NCI-H226 (cell line): ENCODE results near the gene CD36.
"Not testable (repeated sequence)": the region's sequence is repeated elsewhere in the genome, so short reads cannot be mapped to it uniquely, and the experiment has no call there.

ENCODE experiments used
- DNase-seq: peaks from one replicate; pipeline ENCODE4 v3.0.0-alpha.2; 2015

The CD36 gene

DNA sequence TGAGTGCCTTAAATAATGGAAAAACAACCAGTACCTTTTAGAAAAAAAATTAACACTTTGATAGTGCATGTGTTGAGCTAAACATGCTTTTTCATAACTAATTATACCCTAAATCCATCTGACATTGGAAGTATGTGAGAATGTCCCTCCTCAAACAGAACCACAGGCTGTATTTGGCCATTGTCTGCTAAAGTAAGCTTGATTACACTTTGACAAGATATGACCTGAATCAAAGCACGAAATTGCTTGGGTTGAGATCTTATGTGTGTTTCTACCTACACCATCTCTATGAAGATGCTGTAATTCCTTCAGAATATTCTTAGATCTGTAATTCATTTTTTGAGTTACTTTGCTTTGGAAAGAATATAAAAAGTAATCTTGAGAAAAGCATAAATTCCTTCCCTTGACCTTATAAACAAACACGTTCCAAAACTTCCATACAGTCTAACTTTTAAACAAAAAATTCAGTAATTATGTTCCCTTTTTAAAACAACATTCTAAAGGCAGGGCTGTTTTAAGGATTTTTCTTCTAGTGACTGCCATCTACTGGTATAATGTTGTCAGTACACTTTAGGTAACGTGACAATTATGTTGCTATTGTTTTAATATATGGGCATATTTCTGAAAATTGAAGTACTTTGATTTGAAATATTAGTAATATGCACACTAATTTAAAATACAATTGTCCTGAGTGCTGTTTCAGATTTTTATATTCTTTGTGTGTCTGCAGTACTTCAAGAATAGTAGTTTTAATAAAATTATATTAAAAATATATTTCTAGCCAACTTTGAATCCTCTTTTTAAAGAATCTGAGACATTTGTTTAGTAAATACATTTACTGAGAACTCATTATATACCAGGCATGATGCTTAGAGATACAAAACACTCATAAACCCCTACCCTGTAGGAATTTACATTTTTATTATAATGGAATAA, 20.9 kb downstream of the CD36 start:
- DNase-seq, result no peak

DNA sequence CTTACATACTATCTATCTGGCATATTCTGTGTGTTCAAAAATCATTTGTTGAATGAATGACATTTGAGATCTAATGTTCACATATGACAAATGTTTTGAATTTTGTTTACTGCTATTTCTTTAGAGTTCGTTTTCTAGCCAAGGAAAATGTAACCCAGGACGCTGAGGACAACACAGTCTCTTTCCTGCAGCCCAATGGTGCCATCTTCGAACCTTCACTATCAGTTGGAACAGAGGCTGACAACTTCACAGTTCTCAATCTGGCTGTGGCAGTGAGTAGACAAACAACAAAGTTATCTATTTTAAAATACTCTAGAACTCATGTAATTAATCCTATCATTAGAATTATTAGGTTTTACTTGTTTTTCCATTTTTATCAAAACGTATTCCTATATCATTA, 22.5 kb downstream of the CD36 start:
- no peak for DNase-seq

DNA sequence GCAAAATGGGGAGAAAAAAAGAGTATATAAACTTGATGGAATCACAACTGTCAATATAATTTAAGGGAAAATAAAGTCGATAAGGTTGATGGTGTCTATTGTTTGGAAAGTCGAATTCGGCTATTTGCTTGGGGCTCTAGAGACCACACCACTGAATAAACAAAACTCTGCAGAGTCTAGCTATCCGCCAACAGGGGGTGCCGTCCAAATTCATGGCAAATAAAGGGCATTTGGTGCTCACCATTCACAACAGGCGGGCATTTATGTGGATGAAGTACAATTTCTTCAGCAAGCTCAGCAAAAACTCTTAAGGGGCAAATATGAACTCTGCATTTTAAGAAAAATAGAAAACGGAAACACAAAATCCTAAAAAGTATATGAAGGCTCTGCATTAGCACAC, 23.3 kb downstream of the CD36 start:
- DNase-seq, result no peak

DNA sequence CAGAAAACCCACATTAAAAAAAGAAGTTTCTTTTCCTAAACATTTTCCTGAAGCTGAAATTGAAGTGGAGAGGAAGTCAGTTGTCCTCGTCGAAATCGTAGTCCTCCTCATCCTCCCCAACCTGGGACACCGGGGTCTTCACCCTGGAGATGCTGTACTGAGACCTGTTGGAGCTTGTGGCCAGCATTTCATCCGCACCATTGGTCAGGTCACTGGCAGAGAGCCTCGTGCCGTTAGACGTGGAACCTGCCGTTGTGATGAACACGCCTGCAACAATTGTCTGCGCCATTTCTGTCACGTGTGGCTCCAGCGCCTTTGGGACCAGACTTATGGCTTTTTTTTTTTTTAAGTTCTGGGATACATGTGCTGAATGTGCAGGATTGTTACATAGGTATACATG, 23.8 kb downstream of the CD36 start:
- DNase-seq, result no peak

DNA sequence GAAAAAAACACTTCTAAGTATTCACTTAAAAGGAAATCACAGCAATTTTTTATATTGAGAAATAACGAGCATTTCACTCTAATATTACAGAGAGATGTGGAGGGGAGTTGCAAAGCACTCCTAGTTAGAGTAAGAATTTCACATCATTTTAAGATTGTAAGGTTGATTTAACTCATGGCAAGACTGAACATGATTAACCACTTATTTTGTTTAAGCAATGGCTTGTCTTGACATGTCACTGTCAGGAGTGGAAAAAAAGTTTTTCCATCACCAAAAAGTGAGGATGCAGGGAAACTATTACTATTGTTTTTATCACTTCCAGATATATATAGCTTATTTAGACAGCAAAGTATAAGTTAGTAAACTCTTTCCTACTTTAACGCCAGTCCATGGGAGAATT, 27.1 kb downstream of the CD36 start:
- no peak for DNase-seq

DNA sequence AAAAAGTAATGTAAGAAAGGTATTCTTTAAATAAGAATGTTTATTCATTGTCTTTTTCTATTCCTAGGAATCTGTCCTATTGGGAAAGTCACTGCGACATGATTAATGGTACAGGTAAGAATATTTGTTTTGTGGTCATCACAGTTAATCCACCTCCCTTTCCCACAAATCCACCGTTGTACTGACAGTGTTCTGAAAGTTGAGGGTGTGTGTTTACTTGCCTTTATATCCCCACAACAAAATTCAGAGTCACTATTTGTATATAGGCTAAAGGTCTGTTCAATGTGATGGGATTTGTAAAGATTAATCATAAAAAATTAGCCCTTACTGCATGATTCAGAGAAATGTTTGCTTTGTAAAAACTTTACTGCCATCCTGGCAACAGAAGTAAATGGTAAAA, 27.9 kb downstream of the CD36 start:
- no peak for DNase-seq

DNA sequence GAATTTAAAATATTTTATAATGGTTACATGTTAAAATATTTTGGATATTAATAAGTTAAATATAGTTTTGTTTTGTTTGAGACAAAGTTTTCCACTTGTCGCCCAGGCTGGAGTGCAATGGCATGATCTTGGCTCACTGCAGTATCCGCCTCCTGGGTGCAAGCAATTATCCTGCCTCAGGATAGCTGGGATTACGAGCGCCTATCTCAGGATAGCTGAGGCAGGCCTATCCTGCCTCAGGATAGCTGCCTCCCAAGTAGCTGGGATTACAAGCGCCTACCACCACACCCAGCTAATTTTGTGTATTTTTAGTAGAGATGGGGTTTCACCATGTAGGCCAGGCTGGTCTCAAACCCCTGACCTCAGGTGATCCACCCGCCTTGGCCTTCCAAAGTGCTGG, 30.9 kb downstream of the CD36 start:
- DNase-seq, result not testable (repeated sequence)

DNA sequence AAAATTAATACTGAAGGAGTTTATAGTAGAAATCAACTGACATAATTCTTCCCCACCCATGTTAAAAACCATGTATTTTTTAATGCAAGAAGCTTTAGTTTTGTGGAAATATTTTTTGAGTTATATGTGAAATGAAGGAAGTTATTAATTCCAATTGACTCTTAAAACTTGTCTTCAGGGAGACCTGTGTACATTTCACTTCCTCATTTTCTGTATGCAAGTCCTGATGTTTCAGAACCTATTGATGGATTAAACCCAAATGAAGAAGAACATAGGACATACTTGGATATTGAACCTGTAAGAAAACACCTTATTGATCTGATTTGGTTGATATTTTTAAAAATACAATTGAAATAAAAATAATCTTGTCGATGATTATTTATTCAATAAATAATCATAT, 33.3 kb downstream of the CD36 start:
- no peak for DNase-seq

DNA sequence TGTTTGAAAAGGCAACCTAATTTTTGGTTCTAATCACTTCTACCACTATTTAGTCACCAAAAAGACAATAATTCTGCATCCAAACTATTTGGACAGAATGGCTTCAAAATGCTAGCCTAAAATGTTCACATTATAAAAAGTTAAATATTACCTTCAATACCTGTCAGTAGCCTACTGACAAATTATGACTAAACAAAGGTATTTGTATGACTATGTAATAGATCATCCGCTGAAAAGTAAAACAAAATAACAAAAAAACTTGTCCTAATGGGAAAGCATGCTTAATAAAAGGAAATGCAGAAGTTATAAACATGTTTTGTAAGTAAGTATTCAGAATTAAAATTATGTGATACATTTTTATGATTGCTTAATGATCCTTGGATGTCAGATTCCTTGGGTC, 36.6 kb downstream of the CD36 start:
- no peak for DNase-seq

DNA sequence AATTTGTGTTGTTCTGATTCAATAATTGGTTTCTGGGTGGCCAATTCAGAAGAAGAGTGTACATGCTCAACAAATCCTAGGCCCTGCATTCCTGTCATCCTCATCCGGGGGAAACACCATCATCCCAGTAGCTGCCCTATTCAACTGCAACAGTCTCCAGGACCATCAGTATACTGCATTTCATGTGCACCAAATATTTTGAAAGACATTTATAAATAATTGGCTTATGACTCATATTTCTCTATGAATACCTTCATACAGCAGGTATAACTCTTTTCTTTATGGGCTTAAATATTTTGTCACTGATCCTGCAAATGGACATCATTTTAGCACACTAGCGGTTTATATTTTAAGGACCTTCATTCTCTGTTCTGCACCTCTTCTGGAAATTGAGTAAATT, 38.0 kb downstream of the CD36 start:
- DNase-seq, result no peak

DNA sequence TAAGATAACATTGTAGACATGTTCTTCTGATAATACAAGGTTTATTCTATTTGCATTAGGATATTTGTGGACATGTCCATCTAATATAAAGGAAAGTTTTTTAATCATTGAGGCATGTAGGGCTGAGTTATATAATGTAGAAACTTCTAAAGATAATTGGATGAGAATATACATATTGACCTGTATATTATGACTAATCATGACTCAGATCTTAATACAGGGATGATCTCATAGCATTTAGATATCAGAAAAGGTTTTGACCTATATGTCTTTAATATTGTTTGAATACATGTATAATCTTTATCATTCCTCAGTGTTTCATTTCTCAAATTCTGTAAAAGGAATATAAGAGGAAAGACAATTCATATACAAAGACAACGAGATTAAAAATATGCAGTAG, 39.2 kb downstream of the CD36 start:
- DNase-seq, result no peak

DNA sequence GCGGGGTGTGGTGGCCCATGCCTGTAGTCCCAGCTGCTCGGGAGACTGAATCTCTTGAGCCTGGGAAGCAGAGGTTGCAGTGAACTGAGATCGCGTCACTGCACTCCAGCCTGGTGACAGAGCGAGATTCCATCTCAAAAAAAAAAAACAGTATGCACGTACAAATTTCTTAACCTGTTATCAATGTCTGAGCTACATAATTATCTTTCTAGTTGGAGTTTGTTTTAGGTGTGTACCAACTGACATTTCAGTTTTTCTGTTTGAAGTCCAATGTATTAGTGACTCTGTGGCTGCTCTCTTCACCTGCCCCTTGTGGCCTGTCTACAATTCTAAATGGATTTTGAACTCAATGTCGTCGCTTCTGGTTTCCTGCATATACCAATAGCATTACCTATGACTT, 40.3 kb downstream of the CD36 start:
- DNase-seq, result no peak

DNA sequence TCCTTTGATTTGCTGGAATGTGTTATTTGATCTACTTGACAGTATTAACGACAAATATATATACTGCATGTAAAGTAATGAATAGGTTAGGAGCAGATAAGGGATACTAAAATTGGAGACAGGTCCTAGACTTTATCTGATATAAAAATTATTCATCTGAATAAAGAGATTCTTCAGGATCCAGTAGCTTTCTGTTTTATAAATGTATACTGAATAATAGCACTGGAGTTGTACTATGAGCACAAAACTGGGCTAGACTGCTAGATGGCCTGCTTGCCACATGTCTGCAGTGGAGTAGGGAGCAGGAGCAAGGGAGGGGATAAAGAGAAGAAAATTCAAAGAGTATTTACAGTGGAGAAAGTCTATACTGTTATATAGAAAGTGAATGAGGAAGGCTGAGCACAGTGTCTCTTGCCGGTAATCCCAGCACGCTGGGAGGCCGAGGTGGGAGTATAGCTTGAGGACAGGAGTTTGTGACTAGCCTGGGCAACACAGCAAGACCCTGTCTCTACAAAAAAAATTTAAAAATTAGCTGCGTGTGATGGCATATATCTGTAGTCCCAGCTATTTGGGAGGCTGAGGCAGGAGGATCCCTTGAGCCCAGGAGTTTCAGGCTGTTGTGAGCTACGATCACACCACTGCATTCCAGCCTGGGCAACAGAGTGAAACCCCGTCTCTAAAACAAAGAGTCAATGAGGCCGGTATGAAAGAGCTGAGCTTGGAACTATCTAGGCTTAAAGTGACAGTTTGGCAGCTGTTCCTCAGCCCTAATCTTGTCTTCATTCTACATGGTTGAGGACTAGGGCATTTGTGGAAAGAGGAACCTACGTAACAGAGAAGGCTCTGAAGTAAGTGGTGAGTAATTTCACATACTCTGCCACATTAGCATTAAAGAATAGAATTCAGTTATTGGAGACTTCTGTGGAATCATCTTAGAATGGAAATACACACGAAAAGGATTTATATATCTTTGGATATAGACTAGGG, 41.8 kb downstream of the CD36 start:
- no peak for DNase-seq

DNA sequence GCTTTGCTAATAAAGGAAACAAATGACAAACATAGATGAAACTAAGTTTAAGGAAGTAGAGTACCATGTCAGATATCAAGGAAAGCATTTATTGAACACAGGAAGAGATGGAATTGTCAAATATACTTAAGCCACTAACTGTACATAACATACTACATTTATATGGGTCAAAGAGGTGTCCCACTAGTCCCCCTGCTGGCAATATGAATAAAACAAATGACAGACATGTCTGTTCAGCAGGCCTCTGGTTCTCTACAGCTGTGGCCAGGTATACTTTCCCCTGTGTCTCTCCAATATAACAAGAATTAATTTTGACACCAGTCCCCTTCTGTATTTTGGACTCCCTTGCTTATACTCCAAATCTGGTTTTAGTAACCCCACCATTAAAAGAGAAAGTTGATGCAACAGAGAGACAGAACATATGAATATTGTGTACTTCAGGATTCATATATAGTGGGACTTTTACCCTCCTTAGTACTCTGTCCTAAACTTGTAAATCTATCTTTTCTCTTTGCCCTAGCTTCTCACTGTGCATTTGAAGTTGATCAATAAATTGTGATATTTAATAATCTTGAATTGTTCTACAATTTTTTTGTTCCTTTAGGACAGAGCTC, 42.9 kb downstream of the CD36 start:
- peak; percentile 8 for DNase-seq

DNA sequence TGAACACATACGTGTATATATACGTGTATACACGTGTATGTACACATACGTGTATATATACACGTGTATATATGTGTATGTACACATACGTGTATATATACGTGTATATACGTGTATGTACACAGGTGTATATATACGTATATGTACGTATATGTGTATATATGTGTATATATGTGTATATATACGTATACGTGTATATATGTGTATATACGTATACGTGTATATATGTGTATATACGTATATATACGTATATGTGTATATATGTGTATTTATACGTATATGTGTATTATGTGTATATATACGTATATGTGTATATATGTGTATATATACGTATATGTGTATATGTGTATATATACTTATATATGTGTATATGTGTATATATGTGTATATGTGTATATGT, 44.3 kb downstream of the CD36 start:
- no peak for DNase-seq

DNA sequence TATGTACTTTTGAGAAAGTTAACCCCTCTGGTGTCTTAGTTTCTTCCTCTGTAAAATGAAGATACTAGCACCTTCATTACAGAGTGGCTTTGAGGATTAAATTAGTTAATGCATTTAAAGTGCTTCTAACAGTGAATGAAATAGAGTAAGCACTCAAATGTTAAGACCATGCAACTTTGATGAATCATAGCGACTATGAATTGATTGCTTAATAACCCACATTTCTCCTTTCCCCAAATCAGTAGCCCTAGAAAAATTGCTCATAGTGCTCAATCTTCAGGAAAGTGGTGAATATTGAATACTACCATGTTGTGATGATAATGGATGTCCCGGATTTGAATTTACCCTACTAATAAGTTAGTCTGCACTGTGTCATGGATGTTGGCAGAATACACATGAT, 48.1 kb downstream of the CD36 start:
- peak; percentile 29 for DNase-seq

DNA sequence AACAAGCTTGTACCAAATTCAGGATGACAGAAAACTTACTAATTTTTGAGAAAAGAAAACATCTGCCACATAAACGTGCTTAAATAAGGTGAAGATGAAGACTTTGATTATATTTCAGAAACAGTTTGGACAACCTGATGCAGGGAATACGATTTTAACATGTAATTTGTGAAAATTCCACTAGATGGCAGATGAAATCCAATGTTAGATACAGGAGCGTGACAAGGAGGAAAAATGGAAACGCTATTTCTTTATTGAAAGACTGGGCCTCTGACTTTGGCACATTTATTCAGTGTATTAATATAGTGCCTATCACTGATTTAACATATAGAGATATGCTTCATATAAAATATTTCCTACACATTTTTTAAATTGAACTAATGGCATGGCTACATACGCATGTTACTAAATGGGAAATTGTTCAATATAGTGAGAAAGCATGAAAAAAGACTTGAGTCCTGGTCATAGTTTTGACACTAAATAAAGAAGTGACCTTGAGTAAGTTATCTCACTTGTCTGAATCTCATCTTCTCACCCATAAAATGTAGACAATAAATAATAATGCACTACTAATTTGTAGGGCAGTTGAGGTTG, 60.7 kb downstream of the CD36 start:
- peak; percentile 30 for DNase-seq

DNA sequence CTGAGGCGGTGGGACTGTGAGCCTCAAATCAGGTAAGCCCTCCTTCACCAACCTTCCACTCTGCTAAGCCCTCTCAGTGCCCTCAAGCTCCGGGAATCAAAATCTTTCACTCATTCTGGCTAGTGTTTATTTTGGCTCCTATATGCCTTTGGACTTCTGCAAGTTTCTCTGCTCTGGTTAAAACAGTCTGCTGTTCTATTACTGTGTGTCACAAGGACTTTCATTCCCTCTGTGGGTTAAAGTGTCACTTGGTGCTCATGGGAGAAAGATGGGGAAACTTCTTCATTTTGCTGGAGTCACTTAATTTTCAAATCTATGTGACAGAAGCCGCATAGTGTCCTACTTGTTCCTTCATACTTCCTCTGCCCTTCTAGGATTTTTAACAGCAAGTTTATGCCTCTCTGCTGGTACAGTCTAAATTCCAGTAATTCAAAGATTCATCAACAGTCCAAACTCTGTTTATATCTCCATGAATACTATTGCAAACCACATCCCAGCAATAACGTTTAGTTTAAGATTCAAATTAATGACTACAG, 61.3 kb downstream of the CD36 start:
- no peak for DNase-seq

DNA sequence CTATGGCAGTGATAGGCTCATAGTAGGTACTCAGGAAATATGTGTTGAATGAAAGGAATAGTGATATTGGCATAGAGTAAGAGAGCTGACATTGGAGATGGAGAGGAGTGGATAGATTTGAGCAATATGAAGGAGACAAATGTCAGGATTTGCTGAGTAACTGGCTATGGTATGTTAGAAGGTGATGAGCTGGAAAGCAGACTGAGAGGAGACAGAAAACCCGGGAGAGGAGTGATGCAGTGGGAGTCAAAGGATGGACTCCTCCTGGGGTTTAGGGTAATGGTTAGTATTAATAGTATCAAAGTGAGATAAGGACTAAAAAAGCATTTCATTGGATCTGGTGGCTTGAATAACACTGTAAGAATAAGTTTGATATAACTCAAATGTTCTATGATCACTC, 64.8 kb downstream of the CD36 start:
- DNase-seq, result peak; percentile 80

DNA sequence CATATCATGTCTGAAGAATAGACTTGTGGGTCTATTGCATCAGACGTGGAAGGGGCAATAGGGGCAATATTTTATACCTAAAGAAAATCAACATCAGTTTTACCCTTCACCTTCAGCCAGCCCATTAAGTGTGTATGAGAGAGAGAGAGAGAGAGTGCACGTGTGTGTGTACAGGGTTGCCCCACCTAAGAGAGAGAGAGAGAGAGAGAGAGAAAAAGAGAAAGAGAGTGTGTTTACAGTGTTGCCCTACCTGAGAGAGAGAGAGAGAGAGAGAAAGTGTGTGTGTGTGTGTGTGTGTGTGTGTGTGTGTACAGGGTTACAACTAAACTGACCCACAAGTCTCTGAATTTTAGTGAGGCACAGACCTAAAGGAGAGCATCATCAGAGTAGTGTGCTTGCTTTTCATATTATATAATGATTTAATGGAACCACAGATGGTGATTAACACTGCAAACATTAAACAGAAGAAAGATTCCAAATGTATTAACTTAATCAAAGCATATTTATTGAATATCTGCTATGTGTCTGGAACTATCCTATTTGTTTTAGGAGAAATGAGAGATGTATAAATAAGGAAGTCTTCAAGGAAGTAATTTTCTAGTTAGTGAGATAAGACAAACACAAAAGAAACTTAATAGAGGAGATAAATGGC, 66.8 kb downstream of the CD36 start:
- no peak for DNase-seq

DNA sequence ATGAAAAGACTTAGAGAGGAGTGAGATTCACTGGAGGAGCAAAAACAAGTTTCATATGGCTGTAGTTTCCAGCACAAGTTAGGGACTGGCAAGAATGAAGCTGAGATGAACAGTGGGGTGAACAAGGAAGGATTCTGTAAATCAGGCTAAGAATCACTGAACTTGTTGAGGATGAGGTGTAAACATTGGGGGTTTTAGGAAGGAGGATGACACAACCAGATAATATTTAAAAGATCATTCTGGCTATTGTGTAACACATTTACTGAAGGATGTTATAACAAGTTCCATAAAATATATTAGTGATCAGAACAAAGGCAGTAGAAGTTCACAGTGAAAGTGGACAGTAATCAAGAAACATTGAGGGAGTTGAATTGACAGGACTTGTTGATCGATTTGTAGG, 68.9 kb downstream of the CD36 start:
- no peak for DNase-seq

DNA sequence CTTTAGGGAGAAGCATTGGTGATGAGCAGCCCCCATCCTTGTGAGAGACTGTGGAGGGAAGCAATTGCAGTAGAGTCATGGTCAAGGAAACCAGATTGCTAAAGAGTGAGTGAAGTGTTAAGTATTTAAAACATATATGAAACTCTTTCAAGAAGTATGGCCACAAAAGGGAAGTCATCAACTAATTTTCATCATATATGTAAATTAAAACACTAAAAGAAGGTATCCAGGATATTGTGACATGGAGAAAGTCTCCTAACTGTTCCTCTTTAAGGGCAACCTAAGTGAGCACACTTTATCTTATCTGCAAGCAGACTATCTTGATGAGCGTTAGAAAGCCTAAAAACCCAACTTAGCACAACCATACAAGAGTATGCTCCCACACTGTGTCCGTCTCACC, 69.7 kb downstream of the CD36 start:
- DNase-seq, result no peak
